H1 (cell line): ENCODE measurements around the gene RNU6-9. TPM values are rescaled to one million over a fixed set of nuclear protein-coding genes. Genes with fewer than 3 reads are reported as not detected.

Source experiments
- polyA plus RNA-seq, 7 experiments: library from polyadenylated mRNA; depleted of rRNA in 3 of 7; stranded (reverse) in 5 of 7; unstranded in 2 of 7; fragments of >200 nt in 5 of 7; fragments of 200-250 nt in 2 of 7; gene quantifications; 1 replicate in 5 of 7; 2 replicates in 1 of 7; 4 replicates in 1 of 7; pipeline versions ENCODE4 v1.2.1 to v1.2.3, GENCODE V29; 2011 to 2013; ENCODE audit warnings: missing spikeins in 2 of 7, mixed read lengths in 2 of 7
- total RNA-seq: library from RNA; stranded (reverse); fragmentation: NEBNext Ultra II Directional; extraction: Animal tissue kit (Norgen Biotek cat#: 25700); gene quantifications from 2 replicates; pipeline ENCODE4 v1.2.1, GENCODE V29; 2021
- TF ChIP-seq, protein P1 (sequence below): fragments of 300-600 bp; sonication (generic); IDR thresholded peaks from 2 replicates; pipeline ENCODE4 v1.7.1; 2012; ENCODE audit warnings: low read length, moderate library complexity, mild to moderate bottlenecking, inconsistent platforms; ENCODE audit not compliant: insufficient replicate concordance

The RNU6-9 gene
- total and polyA plus RNA-seq, 2 of the 8 experiments (the other 6 are each of a cell fraction or from before 2014, with no cell fraction given): not detected

GRCh38 chr19:852136-853013 lies 40.9 kb upstream of the RNU6-9 start, which contains the start of gene ELANE (continued):
- TF ChIP-seq, protein P1, sequence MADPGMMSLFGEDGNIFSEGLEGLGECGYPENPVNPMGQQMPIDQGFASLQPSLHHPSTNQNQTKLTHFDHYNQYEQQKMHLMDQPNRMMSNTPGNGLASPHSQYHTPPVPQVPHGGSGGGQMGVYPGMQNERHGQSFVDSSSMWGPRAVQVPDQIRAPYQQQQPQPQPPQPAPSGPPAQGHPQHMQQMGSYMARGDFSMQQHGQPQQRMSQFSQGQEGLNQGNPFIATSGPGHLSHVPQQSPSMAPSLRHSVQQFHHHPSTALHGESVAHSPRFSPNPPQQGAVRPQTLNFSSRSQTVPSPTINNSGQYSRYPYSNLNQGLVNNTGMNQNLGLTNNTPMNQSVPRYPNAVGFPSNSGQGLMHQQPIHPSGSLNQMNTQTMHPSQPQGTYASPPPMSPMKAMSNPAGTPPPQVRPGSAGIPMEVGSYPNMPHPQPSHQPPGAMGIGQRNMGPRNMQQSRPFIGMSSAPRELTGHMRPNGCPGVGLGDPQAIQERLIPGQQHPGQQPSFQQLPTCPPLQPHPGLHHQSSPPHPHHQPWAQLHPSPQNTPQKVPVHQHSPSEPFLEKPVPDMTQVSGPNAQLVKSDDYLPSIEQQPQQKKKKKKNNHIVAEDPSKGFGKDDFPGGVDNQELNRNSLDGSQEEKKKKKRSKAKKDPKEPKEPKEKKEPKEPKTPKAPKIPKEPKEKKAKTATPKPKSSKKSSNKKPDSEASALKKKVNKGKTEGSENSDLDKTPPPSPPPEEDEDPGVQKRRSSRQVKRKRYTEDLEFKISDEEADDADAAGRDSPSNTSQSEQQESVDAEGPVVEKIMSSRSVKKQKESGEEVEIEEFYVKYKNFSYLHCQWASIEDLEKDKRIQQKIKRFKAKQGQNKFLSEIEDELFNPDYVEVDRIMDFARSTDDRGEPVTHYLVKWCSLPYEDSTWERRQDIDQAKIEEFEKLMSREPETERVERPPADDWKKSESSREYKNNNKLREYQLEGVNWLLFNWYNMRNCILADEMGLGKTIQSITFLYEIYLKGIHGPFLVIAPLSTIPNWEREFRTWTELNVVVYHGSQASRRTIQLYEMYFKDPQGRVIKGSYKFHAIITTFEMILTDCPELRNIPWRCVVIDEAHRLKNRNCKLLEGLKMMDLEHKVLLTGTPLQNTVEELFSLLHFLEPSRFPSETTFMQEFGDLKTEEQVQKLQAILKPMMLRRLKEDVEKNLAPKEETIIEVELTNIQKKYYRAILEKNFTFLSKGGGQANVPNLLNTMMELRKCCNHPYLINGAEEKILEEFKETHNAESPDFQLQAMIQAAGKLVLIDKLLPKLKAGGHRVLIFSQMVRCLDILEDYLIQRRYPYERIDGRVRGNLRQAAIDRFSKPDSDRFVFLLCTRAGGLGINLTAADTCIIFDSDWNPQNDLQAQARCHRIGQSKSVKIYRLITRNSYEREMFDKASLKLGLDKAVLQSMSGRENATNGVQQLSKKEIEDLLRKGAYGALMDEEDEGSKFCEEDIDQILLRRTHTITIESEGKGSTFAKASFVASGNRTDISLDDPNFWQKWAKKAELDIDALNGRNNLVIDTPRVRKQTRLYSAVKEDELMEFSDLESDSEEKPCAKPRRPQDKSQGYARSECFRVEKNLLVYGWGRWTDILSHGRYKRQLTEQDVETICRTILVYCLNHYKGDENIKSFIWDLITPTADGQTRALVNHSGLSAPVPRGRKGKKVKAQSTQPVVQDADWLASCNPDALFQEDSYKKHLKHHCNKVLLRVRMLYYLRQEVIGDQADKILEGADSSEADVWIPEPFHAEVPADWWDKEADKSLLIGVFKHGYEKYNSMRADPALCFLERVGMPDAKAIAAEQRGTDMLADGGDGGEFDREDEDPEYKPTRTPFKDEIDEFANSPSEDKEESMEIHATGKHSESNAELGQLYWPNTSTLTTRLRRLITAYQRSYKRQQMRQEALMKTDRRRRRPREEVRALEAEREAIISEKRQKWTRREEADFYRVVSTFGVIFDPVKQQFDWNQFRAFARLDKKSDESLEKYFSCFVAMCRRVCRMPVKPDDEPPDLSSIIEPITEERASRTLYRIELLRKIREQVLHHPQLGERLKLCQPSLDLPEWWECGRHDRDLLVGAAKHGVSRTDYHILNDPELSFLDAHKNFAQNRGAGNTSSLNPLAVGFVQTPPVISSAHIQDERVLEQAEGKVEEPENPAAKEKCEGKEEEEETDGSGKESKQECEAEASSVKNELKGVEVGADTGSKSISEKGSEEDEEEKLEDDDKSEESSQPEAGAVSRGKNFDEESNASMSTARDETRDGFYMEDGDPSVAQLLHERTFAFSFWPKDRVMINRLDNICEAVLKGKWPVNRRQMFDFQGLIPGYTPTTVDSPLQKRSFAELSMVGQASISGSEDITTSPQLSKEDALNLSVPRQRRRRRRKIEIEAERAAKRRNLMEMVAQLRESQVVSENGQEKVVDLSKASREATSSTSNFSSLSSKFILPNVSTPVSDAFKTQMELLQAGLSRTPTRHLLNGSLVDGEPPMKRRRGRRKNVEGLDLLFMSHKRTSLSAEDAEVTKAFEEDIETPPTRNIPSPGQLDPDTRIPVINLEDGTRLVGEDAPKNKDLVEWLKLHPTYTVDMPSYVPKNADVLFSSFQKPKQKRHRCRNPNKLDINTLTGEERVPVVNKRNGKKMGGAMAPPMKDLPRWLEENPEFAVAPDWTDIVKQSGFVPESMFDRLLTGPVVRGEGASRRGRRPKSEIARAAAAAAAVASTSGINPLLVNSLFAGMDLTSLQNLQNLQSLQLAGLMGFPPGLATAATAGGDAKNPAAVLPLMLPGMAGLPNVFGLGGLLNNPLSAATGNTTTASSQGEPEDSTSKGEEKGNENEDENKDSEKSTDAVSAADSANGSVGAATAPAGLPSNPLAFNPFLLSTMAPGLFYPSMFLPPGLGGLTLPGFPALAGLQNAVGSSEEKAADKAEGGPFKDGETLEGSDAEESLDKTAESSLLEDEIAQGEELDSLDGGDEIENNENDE: no peak
